Sigmoid colon (tissue), 7 donors: ENCODE measurements around the gene TSEN54. TPM values are rescaled to one million over a fixed set of nuclear protein-coding genes. Genes with fewer than 3 reads are reported as not detected.

Experiments
- DNase-seq: peaks from one replicate; pipeline ENCODE4 v3.0.0-alpha.2; 2019
- H3K27ac ChIP-seq, 4 donors: fragments of 200-600 bp; sonication (generic); one replicate each; pipeline ENCODE4 v1.5.1; 2016 to 2019; ENCODE audit warnings: mild to moderate bottlenecking in 1 of 4
- H3K27me3 ChIP-seq, 3 donors: fragments of 200-600 bp; sonication (generic); one replicate each; pipeline ENCODE4 v1.5.1; 2019; ENCODE audit warnings: mild to moderate bottlenecking in 1 of 3
- H3K36me3 ChIP-seq, 4 donors: fragments of 200-600 bp; sonication (generic); one replicate each; pipeline ENCODE4 v1.5.1; 2016 to 2019
- H3K4me1 ChIP-seq, 4 donors: fragments of 200-600 bp; sonication (generic); one replicate each; pipeline ENCODE4 v1.5.1; 2017 to 2019
- H3K4me3 ChIP-seq, 4 donors: fragments of 200-600 bp; sonication (generic); one replicate each; pipeline ENCODE4 v1.5.1; 2017 to 2019; ENCODE audit warnings: mild to moderate bottlenecking in 2 of 4, moderate library complexity in 1 of 4
- H3K9me3 ChIP-seq, 4 donors: fragments of 200-600 bp in 3 of 4; sonication (generic) in 3 of 4; one replicate each; pipeline versions ENCODE4 v1.5.1 to v1.6.1; 2013 to 2019
- EP300 ChIP-seq, 4 donors: sonication (generic); formaldehyde crosslinking; IDR thresholded peaks; one replicate each; pipeline ENCODE4 v1.6.1; 2017; ENCODE audit warnings: antibody characterized with exemption in 4 of 4
- POLR2A ChIP-seq, 2 donors: fragments of 450-650 bp; IDR thresholded peaks; one replicate each; pipeline ENCODE4 v1.6.1; 2016; ENCODE audit warnings: antibody characterized with exemption in 2 of 2, mild to moderate bottlenecking in 2 of 2, moderate library complexity in 2 of 2
- POLR2AphosphoS5 ChIP-seq, 4 donors: sonication (generic); formaldehyde crosslinking; IDR thresholded peaks; one replicate each; pipeline ENCODE4 v1.6.1; 2017; ENCODE audit warnings: antibody characterized with exemption in 4 of 4
- WGBS, 2 donors: extraction: QIAGEN DNeasy Blood & Tissue Kit; methylation state at CpG; one replicate each; pipeline ENCODE4 v1.1.7; 2013; 5-methylcytosine and 5-hydroxymethylcytosine counted together
- intact Hi-C: fragments of 100-400 bp; cut with DNase I; formaldehyde crosslinking; loops from one replicate; pipeline ENCODE4 v1.15.1; 2023
- polyA plus RNA-seq, 3 donors: library from polyadenylated mRNA; stranded (reverse); fragments of 200-250 nt; gene quantifications; one replicate each; pipeline ENCODE4 v1.2.3, GENCODE V29; 2013
- total RNA-seq, 4 donors: library from RNA; depleted of rRNA; stranded (reverse); fragments of >200 nt; gene quantifications; one replicate each; pipeline ENCODE4 v1.1.0, GENCODE V29; 2016
- TF ChIP-seq, protein P1 (sequence below), 4 experiments: fragments of 450-650 bp in 3 of 4; fragments of 200-600 bp in 1 of 4; IDR thresholded peaks; one replicate each; pipeline ENCODE4 v1.5.1; 2016 to 2019; ENCODE audit warnings: antibody characterized with exemption in 4 of 4, mild to moderate bottlenecking in 3 of 4, moderate library complexity in 2 of 4
- donor health status: healthy with polysubstance abuse.
- donor health status: Bipolar disorder and iron deficiency.
- donor health status: healthy.

TSEN54 gene
- total and polyA plus RNA-seq, 7 donors: 11.1 to 43.7 (median 25.3) TPM

DNA sequence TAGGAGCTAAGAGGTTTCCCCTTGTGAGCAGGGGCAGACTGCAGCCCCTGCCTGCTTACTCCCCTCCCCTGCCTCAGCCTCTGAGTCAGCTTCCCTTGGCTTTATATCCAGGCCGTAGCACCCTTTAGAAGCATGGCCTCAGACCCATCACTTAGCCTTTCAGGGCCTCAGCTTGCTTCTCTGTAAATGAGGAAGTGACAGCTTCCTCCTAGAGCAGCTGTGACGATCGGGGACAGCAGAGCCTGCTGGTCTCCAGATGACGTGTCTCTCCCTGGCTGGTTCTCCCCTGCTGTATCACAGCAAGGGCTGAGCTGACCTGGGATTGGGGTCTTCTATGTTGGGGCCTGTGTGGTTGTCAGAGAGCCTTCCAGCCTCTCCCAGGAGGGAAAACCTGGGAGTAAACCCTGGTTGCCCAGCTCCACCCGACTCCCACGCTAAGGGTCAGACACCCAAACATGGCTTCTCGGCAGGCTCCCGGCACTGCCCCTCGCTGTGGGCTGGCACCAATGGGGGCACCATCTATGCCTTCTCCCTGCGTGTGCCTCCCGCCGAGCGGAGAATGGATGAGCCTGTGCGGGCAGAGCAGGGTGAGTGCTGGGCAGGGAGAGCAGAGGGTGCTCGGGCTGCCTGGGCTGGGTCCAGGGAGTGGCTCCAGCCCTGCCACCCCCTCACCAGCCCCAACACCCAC lies 55.0 kb downstream of the TSEN54 start:
- no peak for TF ChIP-seq EP300 (IDR thresholded peaks at IDR 0.05)
- TF ChIP-seq, protein P1, sequence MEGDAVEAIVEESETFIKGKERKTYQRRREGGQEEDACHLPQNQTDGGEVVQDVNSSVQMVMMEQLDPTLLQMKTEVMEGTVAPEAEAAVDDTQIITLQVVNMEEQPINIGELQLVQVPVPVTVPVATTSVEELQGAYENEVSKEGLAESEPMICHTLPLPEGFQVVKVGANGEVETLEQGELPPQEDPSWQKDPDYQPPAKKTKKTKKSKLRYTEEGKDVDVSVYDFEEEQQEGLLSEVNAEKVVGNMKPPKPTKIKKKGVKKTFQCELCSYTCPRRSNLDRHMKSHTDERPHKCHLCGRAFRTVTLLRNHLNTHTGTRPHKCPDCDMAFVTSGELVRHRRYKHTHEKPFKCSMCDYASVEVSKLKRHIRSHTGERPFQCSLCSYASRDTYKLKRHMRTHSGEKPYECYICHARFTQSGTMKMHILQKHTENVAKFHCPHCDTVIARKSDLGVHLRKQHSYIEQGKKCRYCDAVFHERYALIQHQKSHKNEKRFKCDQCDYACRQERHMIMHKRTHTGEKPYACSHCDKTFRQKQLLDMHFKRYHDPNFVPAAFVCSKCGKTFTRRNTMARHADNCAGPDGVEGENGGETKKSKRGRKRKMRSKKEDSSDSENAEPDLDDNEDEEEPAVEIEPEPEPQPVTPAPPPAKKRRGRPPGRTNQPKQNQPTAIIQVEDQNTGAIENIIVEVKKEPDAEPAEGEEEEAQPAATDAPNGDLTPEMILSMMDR (IDR thresholded peaks at IDR 0.05): no peak
- no peak for TF ChIP-seq POLR2AphosphoS5 (IDR thresholded peaks at IDR 0.05)
- TF ChIP-seq POLR2A (IDR thresholded peaks at IDR 0.05): no peak
- no peaks in the 10 kb centered on the region for H3K27me3 ChIP-seq
- WGBS, 2 donors: 79 to 80% methylated on average over 15 of the region's 15 CpGs
- DNase-seq: peak; percentile 74
- no peaks in the 10 kb centered on the region for H3K36me3 ChIP-seq
- no peak overlapping the region for H3K4me3 ChIP-seq
- peak overlapping the region in 2 of 4 donors; percentile 27 to 29 for H3K27ac ChIP-seq
- intact Hi-C loops: no loop called here
- no peaks in the 10 kb centered on the region for H3K9me3 ChIP-seq
- H3K4me1 ChIP-seq: no peaks in the 10 kb centered on the region

DNA sequence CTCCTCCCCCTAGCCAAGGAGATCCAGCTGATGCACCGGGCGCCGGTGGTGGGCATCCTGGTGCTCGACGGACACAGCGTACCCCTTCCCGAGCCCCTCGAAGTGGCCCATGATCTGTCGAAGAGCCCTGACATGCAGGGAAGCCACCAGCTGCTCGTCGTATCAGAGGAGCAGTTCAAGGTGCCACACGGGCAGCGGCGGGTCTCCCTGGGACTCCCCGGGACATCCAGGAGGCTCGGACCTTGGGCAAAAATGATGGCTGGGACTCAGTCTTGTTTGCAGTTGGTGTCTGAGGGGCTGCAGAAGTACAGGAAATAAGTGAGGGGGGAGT lies 55.5 kb downstream of the TSEN54 start:
- intact Hi-C loops: no loop called here
- no peak for DNase-seq
- H3K4me3 ChIP-seq: no peak overlapping the region
- H3K4me1 ChIP-seq: no peaks in the 10 kb centered on the region
- H3K9me3 ChIP-seq: no peaks in the 10 kb centered on the region
- TF ChIP-seq, protein P1 (IDR thresholded peaks at IDR 0.05): no peak
- TF ChIP-seq EP300 (IDR thresholded peaks at IDR 0.05): no peak
- no peak for TF ChIP-seq POLR2AphosphoS5 (IDR thresholded peaks at IDR 0.05)
- no peak for TF ChIP-seq POLR2A (IDR thresholded peaks at IDR 0.05)
- H3K36me3 ChIP-seq: no peaks in the 10 kb centered on the region
- H3K27me3 ChIP-seq: no peaks in the 10 kb centered on the region
- WGBS, 2 donors: 86 to 95% methylated on average over 16 of the region's 16 CpGs
- H3K27ac ChIP-seq: no peak overlapping the region

DNA sequence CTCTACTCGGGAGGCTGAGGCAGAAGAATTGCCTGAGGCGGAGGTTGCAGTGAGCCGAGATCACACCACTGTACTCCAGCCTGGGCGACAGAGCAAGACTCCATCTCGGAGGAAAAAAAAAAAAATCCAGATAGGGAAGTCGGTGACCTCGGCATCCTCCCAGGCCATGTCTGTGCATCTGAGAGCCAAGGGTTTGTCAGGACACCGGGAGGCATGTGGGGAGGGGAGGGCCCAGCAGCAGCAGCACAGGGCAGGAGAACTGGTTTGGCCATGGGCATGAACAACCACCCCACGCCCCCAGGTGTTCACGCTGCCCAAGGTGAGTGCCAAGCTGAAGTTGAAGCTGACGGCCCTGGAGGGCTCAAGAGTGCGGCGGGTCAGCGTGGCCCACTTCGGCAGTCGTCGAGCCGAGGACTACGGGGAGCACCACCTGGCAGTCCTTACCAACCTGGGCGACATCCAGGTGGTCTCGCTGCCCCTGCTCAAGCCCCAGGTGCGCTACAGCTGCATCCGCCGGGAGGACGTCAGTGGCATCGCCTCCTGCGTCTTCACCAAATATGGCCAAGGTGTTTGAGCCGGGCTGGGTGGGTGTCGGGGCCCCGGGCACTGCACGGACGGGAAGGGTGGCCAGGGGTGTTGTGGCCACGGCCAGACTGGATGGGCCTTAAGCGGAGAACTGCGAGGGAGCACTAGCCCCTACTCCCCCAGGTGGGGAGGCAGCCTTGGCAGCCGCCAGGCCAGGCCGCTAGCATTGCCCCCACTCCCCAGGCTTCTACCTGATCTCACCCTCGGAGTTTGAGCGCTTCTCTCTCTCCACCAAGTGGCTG lies 56.6 kb downstream of the TSEN54 start:
- TF ChIP-seq, protein P1 (IDR thresholded peaks at IDR 0.05): no peak
- TF ChIP-seq EP300 (IDR thresholded peaks at IDR 0.05): no peak
- no peak for TF ChIP-seq POLR2A (IDR thresholded peaks at IDR 0.05)
- H3K4me1 ChIP-seq: no peaks in the 10 kb centered on the region
- H3K4me3 ChIP-seq: no peak overlapping the region
- H3K36me3 ChIP-seq: no peaks in the 10 kb centered on the region
- H3K27ac ChIP-seq: no peak overlapping the region
- intact Hi-C loops: no loop called here
- H3K9me3 ChIP-seq: no peaks in the 10 kb centered on the region
- DNase-seq: peak; percentile 60
- WGBS, 2 donors: 82 to 93% methylated on average over 39 of the region's 39 CpGs
- no peaks in the 10 kb centered on the region for H3K27me3 ChIP-seq

DNA sequence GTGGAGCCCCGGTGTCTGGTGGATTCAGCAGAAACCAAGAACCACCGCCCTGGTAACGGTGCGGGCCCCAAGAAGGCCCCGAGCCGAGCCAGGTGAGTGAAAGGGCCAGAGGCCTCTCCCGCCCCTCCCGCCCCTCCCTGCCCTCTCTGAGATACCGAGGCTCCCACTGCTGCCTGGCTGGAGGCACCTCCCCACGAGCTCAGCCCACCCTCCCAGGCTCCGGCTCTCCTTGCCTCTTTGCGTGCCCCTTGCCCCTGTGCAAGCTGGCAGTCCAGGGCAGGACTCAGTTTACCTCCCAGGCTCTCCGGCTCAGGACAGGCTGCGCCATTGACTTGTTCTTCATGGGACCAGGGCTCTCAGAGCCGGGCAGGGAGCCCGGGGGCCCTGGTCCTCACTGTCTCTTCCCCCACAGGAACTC lies 57.2 kb downstream of the TSEN54 start:
- no peak for TF ChIP-seq EP300 (IDR thresholded peaks at IDR 0.05)
- TF ChIP-seq, protein P1 (IDR thresholded peaks at IDR 0.05): no peak
- no peak for TF ChIP-seq POLR2A (IDR thresholded peaks at IDR 0.05)
- TF ChIP-seq POLR2AphosphoS5 (IDR thresholded peaks at IDR 0.05): no peak
- intact Hi-C loops: no loop called here
- no peak overlapping the region for H3K27ac ChIP-seq
- WGBS, 2 donors: 59 to 75% methylated on average over 16 of the region's 16 CpGs
- H3K4me3 ChIP-seq: no peak overlapping the region
- H3K27me3 ChIP-seq: no peaks in the 10 kb centered on the region
- H3K36me3 ChIP-seq: no peaks in the 10 kb centered on the region
- H3K9me3 ChIP-seq: no peaks in the 10 kb centered on the region
- no peaks in the 10 kb centered on the region for H3K4me1 ChIP-seq
- DNase-seq: peak; percentile 42
